Right lobe of liver (tissue), 4 donors: Measurements from ENCODE around the gene INAVA.
"Not testable (repeated sequence)": the region's sequence is repeated elsewhere in the genome, so short reads cannot be mapped to it uniquely, and the experiment has no call there.

Source experiments
- POLR2A ChIP-seq: fragments of 450-650 bp; IDR thresholded peaks from one replicate; pipeline ENCODE4 v1.6.1; 2017; ENCODE audit warnings: antibody characterized with exemption, mild to moderate bottlenecking
- TF ChIP-seq, protein P1 (sequence below), 4 donors: fragments of 200-600 bp in 3 of 4; fragments of 450-650 bp in 1 of 4; IDR thresholded peaks; one replicate each; pipeline versions ENCODE4 v1.5.1 to v1.8.0; 2016 to 2022; ENCODE audit warnings: antibody characterized with exemption in 4 of 4, mild to moderate bottlenecking in 2 of 4
- donor health status: DM: no; HTN: no; CAD: no.
- donor health status: DM: no; HTN: no; CAD: no.
- donor health status: DM: no; HTN: yes; CAD: no.

DNA sequence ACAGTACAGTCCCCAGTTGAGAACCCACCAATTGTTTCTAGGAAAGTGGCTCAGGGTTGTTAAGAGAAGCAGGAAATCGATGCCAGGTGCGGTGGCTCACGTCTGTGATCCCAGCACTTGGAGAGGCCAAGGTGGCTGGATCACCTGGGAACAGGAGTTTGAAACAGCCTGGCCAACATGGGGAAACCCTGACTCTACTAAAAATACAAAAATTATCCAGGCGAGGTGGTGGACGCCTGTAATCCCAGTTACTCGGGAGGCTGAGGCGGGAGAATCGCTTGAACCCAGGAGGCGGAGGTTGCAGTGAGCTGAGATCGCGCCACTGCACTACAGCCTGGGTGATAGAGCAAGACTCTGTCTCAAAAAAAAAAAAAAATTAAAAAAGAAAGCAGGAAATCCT lies 67.5 kb downstream of the INAVA start:
- TF ChIP-seq, protein P1, sequence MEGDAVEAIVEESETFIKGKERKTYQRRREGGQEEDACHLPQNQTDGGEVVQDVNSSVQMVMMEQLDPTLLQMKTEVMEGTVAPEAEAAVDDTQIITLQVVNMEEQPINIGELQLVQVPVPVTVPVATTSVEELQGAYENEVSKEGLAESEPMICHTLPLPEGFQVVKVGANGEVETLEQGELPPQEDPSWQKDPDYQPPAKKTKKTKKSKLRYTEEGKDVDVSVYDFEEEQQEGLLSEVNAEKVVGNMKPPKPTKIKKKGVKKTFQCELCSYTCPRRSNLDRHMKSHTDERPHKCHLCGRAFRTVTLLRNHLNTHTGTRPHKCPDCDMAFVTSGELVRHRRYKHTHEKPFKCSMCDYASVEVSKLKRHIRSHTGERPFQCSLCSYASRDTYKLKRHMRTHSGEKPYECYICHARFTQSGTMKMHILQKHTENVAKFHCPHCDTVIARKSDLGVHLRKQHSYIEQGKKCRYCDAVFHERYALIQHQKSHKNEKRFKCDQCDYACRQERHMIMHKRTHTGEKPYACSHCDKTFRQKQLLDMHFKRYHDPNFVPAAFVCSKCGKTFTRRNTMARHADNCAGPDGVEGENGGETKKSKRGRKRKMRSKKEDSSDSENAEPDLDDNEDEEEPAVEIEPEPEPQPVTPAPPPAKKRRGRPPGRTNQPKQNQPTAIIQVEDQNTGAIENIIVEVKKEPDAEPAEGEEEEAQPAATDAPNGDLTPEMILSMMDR (IDR thresholded peaks at IDR 0.05) = not testable (repeated sequence)
- not testable (repeated sequence) for TF ChIP-seq POLR2A
